Activated CD4-positive, alpha-beta T cell treated with anti-CD3 and anti-CD28 coated beads, Interleukin-2, amount 10 ng/mL, durations not matched to agents 24 days and 14 days (primary cell): ENCODE results near the gene HSDL1. TPM values are rescaled to one million over a fixed set of nuclear protein-coding genes. Genes with fewer than 3 reads are reported as not detected.
"Not testable (repeated sequence)": the region's sequence is repeated elsewhere in the genome, so short reads cannot be mapped to it uniquely, and the experiment has no call there.

Experiments
- DNase-seq: peaks from one replicate; pipeline ENCODE4 v3.0.0; 2022
- H3K27ac Mint-ChIP-seq: one replicate; pipeline ENCODE4 v1.8.0; 2022; ENCODE audit warnings: mild to moderate bottlenecking, mixed read lengths
- H3K27me3 Mint-ChIP-seq: one replicate; pipeline ENCODE4 v1.8.0; 2022; ENCODE audit warnings: mixed read lengths
- H3K36me3 Mint-ChIP-seq: one replicate; pipeline ENCODE4 v1.8.0; 2022; ENCODE audit warnings: low read depth, mild to moderate bottlenecking, mixed read lengths
- H3K4me1 Mint-ChIP-seq: one replicate; pipeline ENCODE4 v1.8.0; 2021; ENCODE audit warnings: mixed read lengths
- H3K4me3 Mint-ChIP-seq: one replicate; pipeline ENCODE4 v1.8.0; 2022; ENCODE audit warnings: mild to moderate bottlenecking, moderate library complexity, mixed read lengths
- H3K9me3 Mint-ChIP-seq: one replicate; pipeline ENCODE4 v1.8.0; 2021; ENCODE audit warnings: mixed read lengths
- intact Hi-C: fragments of 100-400 bp; cut with micrococcal nuclease; formaldehyde crosslinking; loops from one replicate; pipeline ENCODE4 v1.15.1; 2023
- total RNA-seq: library from RNA; stranded (reverse); gene quantifications from 2 replicates; pipeline ENCODE4 v1.2.3, GENCODE V29; 2022

Gene HSDL1
- total RNA-seq, 1 donor from 2014 or later = 17.6 TPM

DNA sequence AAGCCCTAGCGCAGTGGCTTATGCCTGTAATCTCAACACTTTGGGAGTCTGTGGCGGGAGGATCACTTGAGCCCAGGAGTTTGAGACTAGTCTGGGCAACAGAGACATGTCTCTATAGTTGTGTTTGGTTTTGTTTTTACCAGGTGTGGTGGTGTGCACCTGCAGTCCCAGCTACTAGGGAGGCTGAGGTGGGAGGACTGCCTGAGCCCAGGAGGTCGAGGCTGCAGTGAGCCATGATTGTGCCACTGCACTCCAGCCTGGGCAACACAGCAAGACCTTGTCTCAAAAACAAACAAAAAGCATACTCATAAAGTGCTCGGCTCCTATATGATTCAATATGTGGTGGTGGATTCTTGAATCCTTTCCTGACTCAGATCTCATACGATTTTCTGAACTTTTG, 26.7 kb downstream of the HSDL1 start:
- not testable (repeated sequence) for DNase-seq, H3K36me3 Mint-ChIP-seq, H3K27me3 Mint-ChIP-seq, H3K9me3 Mint-ChIP-seq
- intact Hi-C loops = loop anchor here (10.0 kb wide), 1 partner anchor 386 kb away; the partner anchor contains the start of gene MEAK7
- peak overlapping the region; percentile 25 for H3K27ac Mint-ChIP-seq
- H3K4me1 Mint-ChIP-seq = peaks cover 16% of the 10 kb centered on the region
- peak overlapping the region; percentile 60 for H3K4me3 Mint-ChIP-seq

DNA sequence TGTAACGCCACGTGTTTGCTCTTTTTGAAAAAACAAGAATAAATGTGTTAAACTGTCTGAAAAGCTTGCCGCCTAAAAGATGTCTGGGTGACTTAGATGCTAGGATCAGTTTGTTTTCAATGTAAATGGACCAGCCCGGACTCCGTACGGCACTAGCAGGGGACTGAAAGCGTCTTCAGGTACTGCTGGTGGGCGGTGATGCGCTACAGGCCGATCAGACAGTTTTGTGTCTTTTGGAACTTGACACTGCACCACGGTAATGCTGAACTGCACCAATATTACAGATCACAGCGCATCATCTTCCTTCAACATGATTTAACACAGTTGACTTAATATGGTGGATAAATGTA, 27.5 kb downstream of the HSDL1 start:
- peaks cover 16% of the 10 kb centered on the region for H3K4me1 Mint-ChIP-seq
- no peaks in the 10 kb centered on the region for H3K9me3 Mint-ChIP-seq
- peak overlapping the region; percentile 94 for H3K27ac Mint-ChIP-seq
- no peaks in the 10 kb centered on the region for H3K36me3 Mint-ChIP-seq
- intact Hi-C loops = loop anchor here (2.0 to 10.0 kb wide), 2 partner anchors 29 to 387 kb away; partner anchors contain the start of gene MEAK7
- H3K4me3 Mint-ChIP-seq = peak overlapping the region; percentile 88
- no peaks in the 10 kb centered on the region for H3K27me3 Mint-ChIP-seq
- no peak for DNase-seq

DNA sequence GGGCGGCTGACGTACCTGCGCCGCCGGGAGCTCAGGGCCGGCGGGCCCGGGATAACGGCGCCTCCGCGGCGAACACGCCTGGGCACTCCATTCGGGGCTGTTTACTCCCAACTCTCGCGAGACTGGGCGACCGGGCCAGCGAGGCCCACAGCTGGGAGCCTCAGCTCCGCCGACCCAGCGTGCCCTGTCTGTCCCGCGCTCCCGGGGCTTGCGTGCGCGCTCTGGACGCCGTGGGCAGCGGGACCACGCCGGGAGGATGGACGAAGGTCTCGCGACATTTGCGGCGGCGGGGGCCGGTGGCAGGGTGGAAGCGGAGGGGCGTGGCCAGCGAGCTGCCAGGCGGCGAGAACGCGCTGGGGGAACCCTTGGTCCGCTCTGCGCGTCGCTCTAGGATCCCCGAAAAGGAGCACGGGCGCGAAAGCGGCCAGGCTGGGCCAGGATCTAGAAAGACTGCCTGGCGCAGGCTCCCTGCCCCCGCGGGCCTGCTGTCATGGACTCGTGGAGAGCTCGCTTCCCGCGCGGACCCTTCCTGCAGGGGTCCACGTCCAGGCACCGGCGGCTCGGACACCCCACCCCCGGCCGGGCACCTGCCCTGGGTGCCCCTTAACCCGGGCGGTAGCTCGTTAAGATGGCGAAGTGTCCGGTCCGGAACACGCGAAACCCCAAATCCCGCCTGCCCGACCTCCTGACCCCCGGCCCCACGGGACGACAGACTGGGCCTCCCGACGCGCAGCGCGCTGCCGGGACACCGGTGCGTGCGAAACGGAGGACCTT, 28.1 kb downstream of the HSDL1 start, which contains the start of gene MBTPS1:
MBTPS1 (minus strand) TSS at position 223 of the 774 bp plus-strand sequence. CDS start 15,159 bp downstream, outside the sequence.
- H3K27me3 Mint-ChIP-seq = no peaks in the 10 kb centered on the region
- H3K36me3 Mint-ChIP-seq = no peaks in the 10 kb centered on the region
- H3K9me3 Mint-ChIP-seq = no peaks in the 10 kb centered on the region
- peak within 1 kb of the TSS; percentile 94 for H3K27ac Mint-ChIP-seq
- DNase-seq = peak; percentile 99
- peaks cover 16% of the 10 kb centered on the region for H3K4me1 Mint-ChIP-seq
- intact Hi-C loops = loop anchor here (1.0 to 10.0 kb wide), 6 partner anchors 21 to 388 kb away; partner anchors contain the start of genes DNAAF1, HSDL1, MEAK7 and OSGIN1
- peak within 1 kb of the TSS; percentile 88 for H3K4me3 Mint-ChIP-seq

DNA sequence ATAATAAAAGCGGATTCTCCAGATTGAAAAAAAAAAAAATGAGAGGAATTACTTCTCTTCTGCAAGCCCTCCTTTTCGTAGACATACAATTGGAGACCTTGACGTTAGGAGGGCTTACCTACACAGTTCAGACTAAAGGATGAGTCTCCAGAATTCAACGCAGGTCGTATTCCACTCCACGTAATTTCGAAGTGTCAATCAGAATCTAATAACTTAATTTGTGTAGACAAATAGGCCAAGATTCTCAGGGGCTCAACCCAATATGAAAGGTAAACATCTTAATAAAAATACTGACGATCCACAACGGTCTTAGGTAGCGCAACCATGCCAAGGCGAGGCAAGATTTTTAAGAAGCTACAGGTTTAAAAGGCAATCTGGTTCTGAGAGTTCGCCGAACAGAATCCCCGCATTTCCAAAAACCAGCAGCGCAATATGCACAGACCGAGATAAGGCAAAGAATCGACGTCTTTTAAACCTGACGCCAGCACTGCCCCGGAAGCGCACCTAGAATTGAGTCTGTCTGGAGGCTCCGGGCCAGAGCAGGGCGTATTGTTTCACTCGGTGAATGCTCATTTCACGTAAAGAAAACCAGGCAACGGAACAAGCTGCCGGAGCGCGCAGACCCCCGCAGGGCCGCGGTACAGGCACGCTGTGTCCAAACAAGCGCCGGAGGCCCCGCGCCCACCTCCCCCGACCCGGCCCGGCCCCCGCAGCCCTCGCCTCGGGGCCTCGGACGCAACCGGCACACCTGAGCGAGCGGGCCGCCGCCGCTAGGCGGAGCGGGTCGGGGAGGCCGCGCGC, 28.9 kb downstream of the HSDL1 start:
- Mint-ChIP-seq H3K27ac (peak overlapping the region; percentile 93), H3K4me3 (peak overlapping the region; percentile 88), H3K36me3 (peaks cover 2% of the 10 kb centered on the region), H3K9me3 (no peaks in the 10 kb centered on the region), H3K27me3 (no peaks in the 10 kb centered on the region), H3K4me1 (peaks cover 19% of the 10 kb centered on the region)
- intact Hi-C loops = loop anchor here (1.0 to 10.0 kb wide), 6 partner anchors 22 to 389 kb away; partner anchors contain the start of genes DNAAF1, HSDL1, MEAK7 and OSGIN1
- DNase-seq = peak; percentile 88

DNA sequence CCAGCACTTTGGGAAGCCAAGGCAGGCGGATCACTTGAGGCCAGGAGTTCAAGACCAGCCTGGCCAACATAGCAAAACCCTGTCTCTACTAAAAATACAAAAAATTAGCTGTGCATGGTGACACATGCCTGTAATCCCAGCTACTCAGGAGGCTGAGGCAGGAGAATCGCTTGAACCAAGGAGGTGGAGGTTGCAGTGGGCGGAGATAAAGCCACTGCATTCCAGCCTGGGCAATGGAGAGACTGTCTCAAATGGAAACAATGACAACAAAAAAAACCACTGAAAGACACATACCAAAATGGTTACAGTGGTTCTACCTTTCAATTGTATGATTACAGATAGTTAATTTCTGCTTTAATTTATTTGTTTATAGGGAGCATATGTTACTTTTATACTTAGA, 33.0 kb downstream of the HSDL1 start:
- intact Hi-C loops = loop anchor here (10.0 kb wide), 1 partner anchor 393 kb away; the partner anchor contains the start of gene MEAK7
- not testable (repeated sequence) for H3K27me3 Mint-ChIP-seq, H3K4me3 Mint-ChIP-seq, DNase-seq, H3K9me3 Mint-ChIP-seq
- Mint-ChIP-seq H3K4me1 (peaks cover 22% of the 10 kb centered on the region), H3K27ac (peak overlapping the region; percentile 15), H3K36me3 (peaks cover 11% of the 10 kb centered on the region)

DNA sequence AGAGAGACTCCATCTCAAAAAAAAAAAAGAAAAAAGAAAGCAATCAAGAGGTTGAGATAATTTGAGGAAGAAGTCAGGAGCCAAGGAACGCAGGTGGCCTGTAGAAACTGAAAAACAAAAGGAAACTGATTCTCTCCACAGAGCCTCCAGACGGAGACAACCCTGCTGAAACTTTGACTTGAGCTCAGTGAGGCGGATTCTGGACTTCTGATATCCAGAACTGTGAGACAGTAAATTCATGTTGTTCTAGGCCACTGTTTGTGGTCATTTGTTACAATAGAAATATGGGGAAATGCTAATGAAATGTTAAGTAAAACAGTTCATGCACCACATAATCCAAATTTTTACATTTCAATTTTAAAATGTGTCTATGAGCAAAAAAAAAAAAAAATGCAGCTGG, 33.5 kb downstream of the HSDL1 start:
- DNase-seq = no peak
- Mint-ChIP-seq H3K4me3 (no peak overlapping the region), H3K27me3 (no peaks in the 10 kb centered on the region), H3K27ac (no peak overlapping the region), H3K4me1 (peaks cover 23% of the 10 kb centered on the region), H3K9me3 (no peaks in the 10 kb centered on the region), H3K36me3 (peaks cover 12% of the 10 kb centered on the region)
- intact Hi-C loops = loop anchor here (10.0 kb wide), 1 partner anchor 393 kb away; the partner anchor contains the start of gene MEAK7

DNA sequence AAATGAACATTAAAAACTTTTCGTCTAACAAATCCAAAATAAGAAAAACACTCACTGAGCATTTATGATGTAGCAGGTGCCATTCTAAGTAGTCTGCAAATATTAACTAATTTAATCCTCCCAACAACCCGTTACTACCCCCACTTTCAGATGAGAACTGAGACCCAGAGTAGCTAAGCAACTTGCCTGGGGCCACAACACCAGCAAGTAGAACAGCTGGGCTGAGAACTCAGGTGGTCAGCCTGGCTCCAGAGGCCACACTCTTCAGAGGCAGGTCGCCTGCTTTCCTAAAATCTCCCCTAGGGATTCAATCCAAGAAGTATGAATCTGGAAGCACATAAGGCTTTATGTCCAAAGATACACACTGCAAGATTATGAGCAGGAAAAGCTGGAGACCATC, 34.5 kb downstream of the HSDL1 start:
- Mint-ChIP-seq H3K27ac (no peak overlapping the region), H3K4me1 (peaks cover 21% of the 10 kb centered on the region), H3K27me3 (no peaks in the 10 kb centered on the region), H3K4me3 (no peak overlapping the region), H3K9me3 (no peaks in the 10 kb centered on the region), H3K36me3 (peaks cover 13% of the 10 kb centered on the region)
- DNase-seq = no peak
- intact Hi-C loops = loop anchor here (10.0 kb wide), 1 partner anchor 394 kb away; the partner anchor contains the start of gene MEAK7

DNA sequence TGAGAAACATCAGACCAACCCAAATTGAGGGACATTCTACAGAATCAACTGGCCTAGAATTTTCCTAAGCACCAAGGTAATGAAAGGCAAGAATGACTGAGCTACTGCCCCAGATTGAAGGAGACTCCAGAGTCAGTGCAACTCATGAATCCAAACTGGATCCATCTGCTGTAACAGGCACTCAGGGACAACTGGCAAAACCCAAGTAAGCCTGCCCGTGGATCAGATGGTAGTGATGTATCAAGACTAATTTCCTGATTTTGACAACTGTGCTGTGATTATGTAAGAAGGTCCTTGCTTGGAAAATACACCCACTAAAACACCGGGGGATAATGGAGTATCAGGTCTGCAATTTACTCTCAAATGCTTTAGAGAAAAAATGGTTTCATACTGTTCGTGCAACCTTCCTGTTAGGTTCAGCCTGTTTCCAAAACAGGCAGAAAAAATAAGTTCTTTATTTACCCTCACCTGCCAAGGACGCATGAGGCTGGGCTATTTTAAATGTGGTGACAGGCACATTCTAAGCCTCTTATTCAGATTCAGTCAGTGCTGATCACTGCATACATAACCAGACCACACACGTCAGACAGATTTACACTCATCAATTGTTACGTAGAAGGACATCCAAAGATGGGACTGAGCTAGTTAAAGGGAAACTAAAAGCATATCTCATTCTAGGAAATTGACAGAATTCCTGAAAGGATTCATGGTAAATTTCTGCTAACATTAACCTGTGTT, 35.2 kb downstream of the HSDL1 start:
- intact Hi-C loops = loop anchor here (10.0 kb wide), 1 partner anchor 395 kb away; the partner anchor contains the start of gene MEAK7
- Mint-ChIP-seq H3K36me3 (peaks cover 16% of the 10 kb centered on the region), H3K4me1 (peaks cover 19% of the 10 kb centered on the region)

DNA sequence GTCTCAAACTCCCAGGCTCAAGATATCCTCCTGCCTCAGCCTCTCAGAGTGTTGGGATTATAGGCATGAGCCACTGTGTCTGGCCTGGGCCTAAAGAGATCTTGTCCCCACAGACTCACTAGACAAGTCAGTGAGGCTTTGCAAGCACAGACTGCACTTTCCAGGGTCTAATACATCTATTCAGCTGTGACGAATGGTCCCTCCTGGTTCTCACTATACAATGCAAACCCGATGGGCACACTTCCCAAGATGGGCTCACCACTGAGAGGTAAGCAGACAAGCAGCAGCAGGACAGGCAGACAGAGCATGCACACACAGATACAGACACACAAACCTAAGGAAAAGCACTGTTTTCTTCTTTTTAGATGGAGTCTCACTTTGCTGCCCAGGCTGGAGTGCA, 37.1 kb downstream of the HSDL1 start:
- H3K4me1 Mint-ChIP-seq = peaks cover 19% of the 10 kb centered on the region
- H3K4me3 Mint-ChIP-seq = no peak overlapping the region
- peaks cover 17% of the 10 kb centered on the region for H3K36me3 Mint-ChIP-seq
- no peaks in the 10 kb centered on the region for H3K27me3 Mint-ChIP-seq
- no peak overlapping the region for H3K27ac Mint-ChIP-seq
- intact Hi-C loops = no loop called here
- no peak for DNase-seq
- H3K9me3 Mint-ChIP-seq = no peaks in the 10 kb centered on the region

More for the DNA sequence above, 35.2 kb downstream of the HSDL1 start:
- H3K27me3 Mint-ChIP-seq = no peaks in the 10 kb centered on the region
- no peak for DNase-seq
- H3K9me3 Mint-ChIP-seq = no peaks in the 10 kb centered on the region
- H3K27ac Mint-ChIP-seq = no peak overlapping the region
- H3K4me3 Mint-ChIP-seq = no peak overlapping the region

DNA sequence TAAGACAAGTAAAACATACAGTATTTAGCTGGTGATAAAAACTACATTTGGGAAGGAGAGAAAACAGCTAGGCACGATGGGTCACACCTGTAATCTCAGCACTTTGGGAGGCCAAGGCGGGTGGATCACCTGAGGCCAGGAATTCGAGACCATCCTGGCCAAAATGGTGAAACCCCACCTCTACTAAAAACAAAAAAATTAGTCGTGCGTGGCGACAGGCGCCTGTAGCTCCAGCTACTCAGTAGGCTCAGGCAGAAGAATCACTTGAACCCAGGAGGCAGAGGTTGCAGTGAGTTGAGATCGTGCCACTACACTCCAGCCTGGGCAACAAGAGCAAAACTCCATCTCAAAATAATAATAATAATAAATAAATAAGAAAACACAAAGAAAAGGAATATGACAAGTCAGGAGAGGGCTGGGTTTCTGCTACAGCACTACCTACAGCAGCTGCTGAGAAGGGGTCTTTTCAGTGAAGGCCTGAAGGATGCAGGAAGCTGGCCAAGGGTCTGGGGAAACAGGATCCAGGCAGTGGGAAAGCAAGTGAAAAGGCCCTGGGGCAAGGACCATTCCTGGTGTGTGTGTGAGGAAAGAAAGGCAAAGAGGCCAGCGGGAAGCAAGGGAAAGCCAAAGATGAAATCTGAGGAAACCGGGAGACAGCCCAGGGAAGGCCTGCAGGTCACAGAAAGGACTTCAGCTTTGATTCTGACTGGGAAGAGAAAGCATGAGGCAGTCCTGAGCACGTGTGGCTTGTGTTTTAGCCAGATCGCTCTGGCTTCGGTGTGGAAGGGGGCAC, 38.8 kb downstream of the HSDL1 start:
- Mint-ChIP-seq H3K9me3 (no peaks in the 10 kb centered on the region), H3K4me3 (no peak overlapping the region), H3K36me3 (peaks cover 25% of the 10 kb centered on the region), H3K27ac (no peak overlapping the region), H3K27me3 (no peaks in the 10 kb centered on the region), H3K4me1 (peaks cover 19% of the 10 kb centered on the region)
- no peak for DNase-seq
- intact Hi-C loops = no loop called here

DNA sequence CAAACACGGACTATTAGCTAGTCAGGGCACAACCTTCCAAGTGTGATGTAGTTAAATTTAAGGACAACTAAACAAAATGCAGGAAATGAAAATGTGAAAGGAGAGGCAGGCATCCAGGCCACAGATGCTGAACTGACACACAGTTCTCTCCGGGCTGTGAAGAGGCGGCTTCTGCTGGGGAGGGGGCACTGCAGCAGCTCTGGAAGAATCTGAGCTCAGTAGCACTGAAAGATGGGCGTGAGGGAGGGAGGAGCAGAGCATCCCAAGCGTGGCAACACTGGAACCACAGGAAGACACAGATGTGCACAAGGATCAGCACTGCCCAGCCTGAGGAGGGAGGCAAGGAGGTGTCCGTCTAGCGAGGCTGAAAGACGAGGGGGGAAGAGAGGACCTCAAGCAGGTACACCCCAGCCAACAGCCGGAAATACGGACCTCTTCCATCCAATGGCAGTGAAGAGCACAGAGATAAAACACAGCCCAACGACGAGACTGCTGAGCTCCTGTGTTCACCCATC, 39.6 kb downstream of the HSDL1 start:
- H3K4me1 Mint-ChIP-seq = peaks cover 12% of the 10 kb centered on the region
- H3K36me3 Mint-ChIP-seq = peaks cover 23% of the 10 kb centered on the region
- no peaks in the 10 kb centered on the region for H3K9me3 Mint-ChIP-seq
- peak overlapping the region; percentile 23 for H3K27ac Mint-ChIP-seq
- DNase-seq = no peak
- H3K27me3 Mint-ChIP-seq = no peaks in the 10 kb centered on the region
- H3K4me3 Mint-ChIP-seq = no peak overlapping the region
- intact Hi-C loops = no loop called here

DNA sequence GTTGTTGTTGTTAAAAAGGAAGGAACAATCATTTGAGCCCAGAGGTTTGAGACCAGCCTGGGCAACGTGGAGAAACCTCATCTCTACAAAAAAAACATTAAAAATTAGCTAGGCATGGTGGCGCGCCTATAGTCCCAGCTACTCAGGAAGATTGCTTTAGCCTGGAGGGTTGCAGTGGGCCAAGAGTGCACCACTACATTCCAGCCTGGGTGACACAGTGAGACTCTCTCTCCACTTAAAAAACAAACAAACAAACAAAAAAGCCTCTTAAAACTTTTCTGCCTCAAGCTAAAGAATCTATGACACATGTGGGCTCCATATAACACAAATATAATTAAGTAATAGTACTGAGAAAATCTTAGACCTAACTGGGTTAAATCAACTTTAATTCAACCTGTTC, 40.7 kb downstream of the HSDL1 start:
- Mint-ChIP-seq H3K4me3 (no peak overlapping the region), H3K27ac (no peak overlapping the region), H3K27me3 (no peaks in the 10 kb centered on the region), H3K9me3 (no peaks in the 10 kb centered on the region), H3K4me1 (peaks cover 17% of the 10 kb centered on the region), H3K36me3 (peaks cover 26% of the 10 kb centered on the region)
- intact Hi-C loops = no loop called here
- DNase-seq = no peak
